Measurements from ENCODE around the gene GORASP1.
A peak's percentile ranks its signal among the peaks of the same experiment; 100 is the strongest.

GORASP1 gene

DNA sequence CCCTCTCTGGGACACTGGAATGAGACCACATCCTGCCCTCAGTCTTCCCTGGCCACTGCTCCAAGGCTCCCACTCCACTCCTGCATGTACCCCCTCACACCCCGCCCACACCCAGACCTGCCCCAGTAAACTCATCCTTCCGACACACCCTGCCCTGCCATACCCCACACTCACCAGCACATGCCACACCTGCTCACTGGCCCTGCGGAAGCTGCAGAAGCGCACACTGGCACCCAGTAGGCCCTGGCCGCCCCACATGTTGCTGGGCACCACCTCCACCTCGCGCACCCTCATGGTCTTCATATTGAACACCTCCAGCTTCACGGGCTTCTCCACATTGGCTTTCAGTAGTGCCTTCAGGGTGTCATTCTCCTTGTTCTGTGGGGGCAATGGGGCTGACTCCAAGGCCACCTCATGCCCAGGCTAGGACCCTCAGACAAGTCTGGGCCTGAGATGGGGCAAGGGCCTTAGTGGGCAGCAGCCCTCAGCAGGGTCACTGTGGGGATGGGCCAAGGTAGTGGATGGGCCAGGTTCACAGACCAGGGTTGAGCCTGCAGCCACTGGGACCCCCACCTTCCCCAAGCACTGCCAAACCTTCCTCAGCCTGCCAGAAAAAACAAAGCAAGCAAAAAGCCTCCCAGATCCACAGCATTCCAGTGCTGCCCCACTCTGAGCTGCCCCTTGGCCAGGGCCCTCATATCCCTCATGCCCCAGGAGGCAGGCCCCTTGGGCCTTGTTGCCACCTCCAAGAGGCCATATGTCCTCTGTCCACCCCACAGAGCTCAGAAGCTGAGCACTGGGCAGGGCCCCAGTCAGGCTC lies 4.7 kb downstream of the GORASP1 start:
- no peak overlapping the region for H2BK120ac ChIP-seq (ENCODE audit: low read depth, low read length)
- no peak overlapping the region for H3K18ac ChIP-seq (ENCODE audit: low read length)
- H4K91ac ChIP-seq (ENCODE audit: low read depth, low read length, poor library complexity), result no peak overlapping the region
- no peaks in the 10 kb centered on the region for H3K27me3 ChIP-seq (ENCODE audit: control insufficient read depth in 3 of 3, insufficient read depth in 3 of 3, low read depth in 1 of 3, low read length in 3 of 3)
- peak overlapping the region; percentile 27 for H2AK5ac ChIP-seq (ENCODE audit: low read depth, low read length)
- DNase-seq (ENCODE audit: low spot score), result no peak
- H3K23ac ChIP-seq (ENCODE audit: low read depth, low read length, poor library complexity), result peak overlapping the region; percentile 37
- H3K4me2 ChIP-seq (ENCODE audit: insufficient read depth, low read length, poor library complexity, severe bottlenecking), result no peak overlapping the region
- no peak overlapping the region for H2AFZ ChIP-seq (ENCODE audit: low read length)
- peak overlapping the region; percentile 51 for H3K9ac ChIP-seq (ENCODE audit: low read depth, low read length, poor library complexity)
- H2BK12ac ChIP-seq (ENCODE audit: low read length), result peak overlapping the region; percentile 25
- no peak overlapping the region for H2BK5ac ChIP-seq (ENCODE audit: low read length)
- H3K4me3 ChIP-seq (ENCODE audit: low read length in 2 of 2), result peak overlapping the region in 1 of 2 donors; percentile 42
- H4K8ac ChIP-seq (ENCODE audit: low read depth, low read length), result no peak overlapping the region
- H3K9me3 ChIP-seq (replicated peaks in 1 of 2; ENCODE audit: control insufficient read depth in 2 of 2, insufficient read depth in 1 of 2, low read depth in 1 of 2, low read length in 2 of 2), result no peaks in the 10 kb centered on the region
- peaks cover 16 to 55% of the 10 kb centered on the region in 2 donors for H3K36me3 ChIP-seq (replicated peaks in 1 of 2; ENCODE audit: control insufficient read depth in 2 of 2, insufficient read depth in 2 of 2, low read length in 2 of 2)
- H3K4ac ChIP-seq (ENCODE audit: low read length), result no peak overlapping the region
- no peak overlapping the region for H3K14ac ChIP-seq (ENCODE audit: low read length)
- peaks cover 5% of the 10 kb centered on the region in 2 donors for H3K4me1 ChIP-seq (ENCODE audit: control insufficient read depth in 2 of 2, insufficient read depth in 1 of 2, low read depth in 1 of 2, low read length in 2 of 2)
- no peak overlapping the region for H3K27ac ChIP-seq (replicated peaks; ENCODE audit: low read length)
- H2BK15ac ChIP-seq (ENCODE audit: low read length), result no peak overlapping the region
- no CpG with 5 or more reads among the region's 8 CpGs for WGBS, 2 donors (ENCODE audit: extremely low coverage in 2 of 2, insufficient read length in 2 of 2, insufficient replicate concordance in 1 of 2)
- H3K79me1 ChIP-seq (ENCODE audit: low read depth, low read length), result peaks cover 8% of the 10 kb centered on the region

DNA sequence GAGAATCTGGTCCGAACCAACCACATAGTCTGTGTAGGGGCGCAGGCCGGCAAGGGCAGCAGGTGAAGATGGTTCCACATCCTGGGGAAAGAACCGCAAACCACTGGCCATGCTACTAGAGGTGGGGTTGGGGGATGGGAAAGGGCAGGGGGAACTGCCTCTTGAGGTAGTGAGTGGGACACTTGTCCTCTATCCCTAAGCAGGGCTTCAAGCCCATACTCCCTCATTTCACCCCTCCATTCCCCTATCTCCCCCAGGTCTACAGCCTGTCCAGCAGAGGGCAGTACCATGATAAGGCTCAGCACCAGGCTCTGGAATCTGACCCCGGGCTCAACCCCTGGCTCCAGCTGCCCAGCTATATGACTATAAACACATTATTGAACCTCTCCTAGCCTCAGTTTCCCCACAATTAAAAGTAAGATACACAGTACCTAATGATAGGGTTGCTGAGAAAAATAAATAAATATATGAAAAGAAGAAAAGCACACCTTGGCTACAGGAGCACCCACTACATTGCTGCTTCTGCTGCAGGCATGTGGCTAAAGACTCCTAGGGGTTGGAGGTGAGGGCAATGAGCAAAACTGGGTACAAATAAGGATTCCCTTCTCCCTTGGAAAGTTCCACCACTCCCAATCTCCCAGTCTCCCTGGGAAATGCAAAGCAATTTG lies 6.3 kb downstream of the GORASP1 start:
- Histone ChIP-seq H2BK5ac (ENCODE audit: low read length) (no peak overlapping the region), H3K4me1 (ENCODE audit: control insufficient read depth in 2 of 2, insufficient read depth in 1 of 2, low read depth in 1 of 2, low read length in 2 of 2) (peaks cover under 1 to 14% of the 10 kb centered on the region in 2 donors), H2BK12ac (ENCODE audit: low read length) (no peak overlapping the region), H3K14ac (ENCODE audit: low read length) (no peak overlapping the region), H2AK5ac (ENCODE audit: low read depth, low read length) (peak overlapping the region; percentile 18), H3K4me2 (ENCODE audit: insufficient read depth, low read length, poor library complexity, severe bottlenecking) (no peak overlapping the region), H2BK15ac (ENCODE audit: low read length) (no peak overlapping the region), H3K4me3 (ENCODE audit: low read length in 2 of 2) (no peak overlapping the region), H3K9me3 (replicated peaks in 1 of 2; ENCODE audit: control insufficient read depth in 2 of 2, insufficient read depth in 1 of 2, low read depth in 1 of 2, low read length in 2 of 2) (no peaks in the 10 kb centered on the region), H4K8ac (ENCODE audit: low read depth, low read length) (no peak overlapping the region), H3K23ac (ENCODE audit: low read depth, low read length, poor library complexity) (no peak overlapping the region), H3K27ac (replicated peaks; ENCODE audit: low read length) (no peak overlapping the region), H2AFZ (ENCODE audit: low read length) (no peak overlapping the region), H4K91ac (ENCODE audit: low read depth, low read length, poor library complexity) (no peak overlapping the region), H3K18ac (ENCODE audit: low read length) (no peak overlapping the region), H3K36me3 (replicated peaks in 1 of 2; ENCODE audit: control insufficient read depth in 2 of 2, insufficient read depth in 2 of 2, low read length in 2 of 2) (peaks cover 28 to 70% of the 10 kb centered on the region in 2 donors), H3K9ac (ENCODE audit: low read depth, low read length, poor library complexity) (no peak overlapping the region), H3K27me3 (ENCODE audit: control insufficient read depth in 3 of 3, insufficient read depth in 3 of 3, low read depth in 1 of 3, low read length in 3 of 3) (no peaks in the 10 kb centered on the region), H3K4ac (ENCODE audit: low read length) (no peak overlapping the region), H3K79me1 (ENCODE audit: low read depth, low read length) (peaks cover 8% of the 10 kb centered on the region), H2BK120ac (ENCODE audit: low read depth, low read length) (no peak overlapping the region)
- no CpG with 5 or more reads among the region's 5 CpGs for WGBS, 2 donors (ENCODE audit: extremely low coverage in 2 of 2, insufficient read length in 2 of 2, insufficient replicate concordance in 1 of 2)
- no peak for DNase-seq (ENCODE audit: low spot score)

DNA sequence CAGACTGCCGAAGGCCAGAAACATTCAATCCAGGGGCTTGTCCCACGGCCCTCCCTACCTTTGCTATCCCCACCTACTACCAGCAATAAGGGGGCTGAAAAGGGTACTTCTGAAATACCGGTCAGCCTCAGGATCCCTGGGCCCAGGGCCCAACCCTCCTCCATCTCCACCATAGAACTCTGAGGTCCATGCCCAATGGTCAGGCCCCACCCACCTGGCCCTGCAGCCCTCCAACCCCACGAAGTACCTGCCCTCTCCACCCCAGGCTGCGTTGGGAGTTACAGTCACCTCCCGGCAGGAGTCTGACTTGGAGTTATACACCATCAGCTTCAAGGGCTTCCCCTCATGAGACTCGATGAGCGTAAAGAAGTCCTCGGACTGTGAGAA lies 6.9 kb downstream of the GORASP1 start:
- Histone ChIP-seq H2BK15ac (ENCODE audit: low read length) (no peak overlapping the region), H3K27me3 (ENCODE audit: control insufficient read depth in 3 of 3, insufficient read depth in 3 of 3, low read depth in 1 of 3, low read length in 3 of 3) (no peaks in the 10 kb centered on the region), H3K4me1 (ENCODE audit: control insufficient read depth in 2 of 2, insufficient read depth in 1 of 2, low read depth in 1 of 2, low read length in 2 of 2) (peaks cover 0 to 11% of the 10 kb centered on the region in 2 donors), H3K4ac (ENCODE audit: low read length) (no peak overlapping the region), H3K23ac (ENCODE audit: low read depth, low read length, poor library complexity) (no peak overlapping the region), H2AK5ac (ENCODE audit: low read depth, low read length) (no peak overlapping the region), H2AFZ (ENCODE audit: low read length) (no peak overlapping the region), H3K27ac (replicated peaks; ENCODE audit: low read length) (no peak overlapping the region), H3K9me3 (replicated peaks in 1 of 2; ENCODE audit: control insufficient read depth in 2 of 2, insufficient read depth in 1 of 2, low read depth in 1 of 2, low read length in 2 of 2) (no peaks in the 10 kb centered on the region), H3K18ac (ENCODE audit: low read length) (no peak overlapping the region), H3K79me1 (ENCODE audit: low read depth, low read length) (peaks cover 8% of the 10 kb centered on the region), H2BK12ac (ENCODE audit: low read length) (no peak overlapping the region), H4K8ac (ENCODE audit: low read depth, low read length) (no peak overlapping the region), H3K4me3 (ENCODE audit: low read length in 2 of 2) (no peak overlapping the region), H2BK5ac (ENCODE audit: low read length) (no peak overlapping the region), H3K14ac (ENCODE audit: low read length) (no peak overlapping the region), H3K36me3 (replicated peaks in 1 of 2; ENCODE audit: control insufficient read depth in 2 of 2, insufficient read depth in 2 of 2, low read length in 2 of 2) (peaks cover 28 to 77% of the 10 kb centered on the region in 2 donors), H4K91ac (ENCODE audit: low read depth, low read length, poor library complexity) (no peak overlapping the region), H2BK120ac (ENCODE audit: low read depth, low read length) (no peak overlapping the region), H3K9ac (ENCODE audit: low read depth, low read length, poor library complexity) (no peak overlapping the region), H3K4me2 (ENCODE audit: insufficient read depth, low read length, poor library complexity, severe bottlenecking) (no peak overlapping the region)
- WGBS, 2 donors (ENCODE audit: extremely low coverage in 2 of 2, insufficient read length in 2 of 2, insufficient replicate concordance in 1 of 2), result no CpG with 5 or more reads among the region's 9 CpGs
- DNase-seq (ENCODE audit: low spot score), result no peak

DNA sequence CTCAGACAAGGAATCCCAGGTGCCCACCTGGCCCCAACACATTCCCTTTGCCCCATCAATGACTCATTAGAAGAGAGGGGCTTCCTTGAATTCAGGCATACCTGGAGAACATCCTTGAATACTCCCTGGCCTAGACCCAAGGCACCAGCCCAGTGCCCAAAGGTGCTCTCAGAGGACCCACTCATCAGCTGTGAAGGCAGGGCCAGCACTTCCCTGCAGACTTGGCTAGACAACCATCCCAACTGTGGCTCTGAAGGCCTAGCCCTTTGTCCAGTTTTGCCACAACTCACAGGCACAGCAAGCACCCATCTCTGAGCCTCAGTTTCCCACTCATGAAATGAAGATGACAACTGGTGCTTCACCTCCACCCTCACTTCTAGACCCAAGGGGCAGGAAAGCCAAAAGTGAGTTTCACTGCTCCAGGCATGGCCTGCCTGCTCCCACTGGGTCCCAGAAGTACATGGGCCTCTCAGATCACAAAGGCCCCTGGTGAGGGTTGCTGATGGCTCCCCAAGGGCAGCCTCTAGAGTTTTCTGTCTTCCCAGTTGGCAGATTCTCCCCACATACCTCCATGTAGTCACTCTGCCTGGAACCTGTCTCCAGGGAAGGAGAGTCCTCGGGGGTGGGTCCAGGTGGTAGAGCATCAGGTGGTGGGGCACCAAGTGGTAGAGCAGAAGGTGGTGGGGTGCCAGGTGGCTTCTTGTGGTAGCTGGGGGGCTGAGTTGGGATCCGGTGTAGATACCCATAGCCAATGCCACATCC lies 7.5 kb downstream of the GORASP1 start:
- no peak overlapping the region for H3K18ac ChIP-seq (ENCODE audit: low read length)
- H3K14ac ChIP-seq (ENCODE audit: low read length), result no peak overlapping the region
- H3K23ac ChIP-seq (ENCODE audit: low read depth, low read length, poor library complexity), result no peak overlapping the region
- WGBS, 2 donors (ENCODE audit: extremely low coverage in 2 of 2, insufficient read length in 2 of 2, insufficient replicate concordance in 1 of 2), result no CpG with 5 or more reads among the region's 2 CpGs
- H2BK120ac ChIP-seq (ENCODE audit: low read depth, low read length), result no peak overlapping the region
- H3K4me1 ChIP-seq (ENCODE audit: control insufficient read depth in 2 of 2, insufficient read depth in 1 of 2, low read depth in 1 of 2, low read length in 2 of 2), result peaks cover 0 to 11% of the 10 kb centered on the region in 2 donors
- H3K36me3 ChIP-seq (replicated peaks in 1 of 2; ENCODE audit: control insufficient read depth in 2 of 2, insufficient read depth in 2 of 2, low read length in 2 of 2), result peaks cover 32 to 83% of the 10 kb centered on the region in 2 donors
- H3K9ac ChIP-seq (ENCODE audit: low read depth, low read length, poor library complexity), result no peak overlapping the region
- H3K4me3 ChIP-seq (ENCODE audit: low read length in 2 of 2), result no peak overlapping the region
- no peaks in the 10 kb centered on the region for H3K9me3 ChIP-seq (replicated peaks in 1 of 2; ENCODE audit: control insufficient read depth in 2 of 2, insufficient read depth in 1 of 2, low read depth in 1 of 2, low read length in 2 of 2)
- peaks cover 8% of the 10 kb centered on the region for H3K79me1 ChIP-seq (ENCODE audit: low read depth, low read length)
- H4K8ac ChIP-seq (ENCODE audit: low read depth, low read length), result no peak overlapping the region
- no peak overlapping the region for H2BK15ac ChIP-seq (ENCODE audit: low read length)
- no peak overlapping the region for H3K4me2 ChIP-seq (ENCODE audit: insufficient read depth, low read length, poor library complexity, severe bottlenecking)
- no peak for DNase-seq (ENCODE audit: low spot score)
- no peak overlapping the region for H2AK5ac ChIP-seq (ENCODE audit: low read depth, low read length)
- H2BK12ac ChIP-seq (ENCODE audit: low read length), result no peak overlapping the region
- no peak overlapping the region for H3K27ac ChIP-seq (replicated peaks; ENCODE audit: low read length)
- H2AFZ ChIP-seq (ENCODE audit: low read length), result no peak overlapping the region
- H3K4ac ChIP-seq (ENCODE audit: low read length), result no peak overlapping the region
- H2BK5ac ChIP-seq (ENCODE audit: low read length), result no peak overlapping the region
- no peak overlapping the region for H4K91ac ChIP-seq (ENCODE audit: low read depth, low read length, poor library complexity)
- H3K27me3 ChIP-seq (ENCODE audit: control insufficient read depth in 3 of 3, insufficient read depth in 3 of 3, low read depth in 1 of 3, low read length in 3 of 3), result no peaks in the 10 kb centered on the region

Data from neuronal stem cell (in vitro differentiated cells).